RWPE2 (cell line): ENCODE results near the gene GLMP.

Experiments used
- ATAC-seq: fragments of 200-7000 bp; cut with Tn5 transposase; 3 replicates; pipeline ENCODE4 v1.9.1; 2021; ENCODE audit warnings: low read depth
- DNase-seq: peaks from one replicate; pipeline ENCODE4 v3.0.0-alpha.2; 2020; ENCODE audit warnings: low spot score
- H3K27ac ChIP-seq: fragments of 450-650 bp; 2 replicates; pipeline ENCODE4 v1.5.1; 2017; ENCODE audit warnings: mild to moderate bottlenecking; ENCODE audit not compliant: poor library complexity, severe bottlenecking
- H3K27me3 ChIP-seq: fragments of 250-450 bp; sonication (Bioruptor Pico); 2 replicates; pipeline ENCODE4 v1.5.1; 2021; ENCODE audit warnings: mild to moderate bottlenecking, moderate library complexity; ENCODE audit not compliant: insufficient read depth, poor library complexity, severe bottlenecking
- H3K36me3 ChIP-seq: fragments of 250-450 bp; sonication (Bioruptor Pico); 2 replicates; pipeline ENCODE4 v1.5.1; 2020; ENCODE audit warnings: low read depth, mild to moderate bottlenecking, moderate library complexity
- H3K4me1 ChIP-seq: fragments of 250-450 bp; sonication (Bioruptor Pico); 2 replicates; pipeline ENCODE4 v1.5.1; 2021; ENCODE audit warnings: mild to moderate bottlenecking, moderate library complexity; ENCODE audit not compliant: insufficient read depth, poor library complexity, severe bottlenecking
- H3K4me3 ChIP-seq: fragments of 250-450 bp; sonication (Bioruptor Pico); 2 replicates; pipeline ENCODE4 v1.5.1; 2021; ENCODE audit warnings: mild to moderate bottlenecking, moderate library complexity; ENCODE audit not compliant: severe bottlenecking
- H3K9me3 ChIP-seq: fragments of 250-450 bp; sonication (Bioruptor Pico); 2 replicates; pipeline ENCODE4 v1.5.1; 2021; ENCODE audit warnings: mild to moderate bottlenecking, moderate library complexity; ENCODE audit not compliant: severe bottlenecking
- CTCF ChIP-seq: fragments of 450-650 bp; IDR thresholded peaks from one replicate; pipeline ENCODE4 v1.5.1; 2017; ENCODE audit warnings: mild to moderate bottlenecking, moderate library complexity; ENCODE audit not compliant: poor library complexity, severe bottlenecking

GLMP gene

GRCh38 chr1:156289857-156290256 is 5.6 kb downstream of the GLMP start:
- Histone ChIP-seq H3K27ac (no peak overlapping the region), H3K9me3 (no peaks in the 10 kb centered on the region), H3K36me3 (peaks cover 24% of the 10 kb centered on the region), H3K4me1 (no peaks in the 10 kb centered on the region), H3K4me3 (no peak overlapping the region), H3K27me3 (no peaks in the 10 kb centered on the region)
- TF ChIP-seq CTCF = no peak
- no peak for ATAC-seq
- no peak for DNase-seq

GRCh38 chr1:156286061-156286460 is 9.4 kb downstream of the GLMP start:
- Histone ChIP-seq H3K27ac (no peak overlapping the region), H3K27me3 (no peaks in the 10 kb centered on the region), H3K4me1 (peaks cover 11% of the 10 kb centered on the region), H3K9me3 (no peaks in the 10 kb centered on the region), H3K36me3 (peaks cover 27% of the 10 kb centered on the region), H3K4me3 (no peak overlapping the region)
- ATAC-seq = no peak
- DNase-seq = no peak
- TF ChIP-seq CTCF = no peak

- H3K9me3 ChIP-seq = no peaks in the 10 kb centered on the region
- H3K4me3 ChIP-seq = no peak overlapping the region
- TF ChIP-seq CTCF = no peak
- DNase-seq = no peak
- H3K27ac ChIP-seq = peak overlapping the region; percentile 32
- peaks cover 14% of the 10 kb centered on the region for H3K4me1 ChIP-seq
- no peak for ATAC-seq
- H3K36me3 ChIP-seq = peaks cover 34% of the 10 kb centered on the region
- H3K27me3 ChIP-seq = no peaks in the 10 kb centered on the region
Observed at GRCh38 chr1:156285437-156285836, 10.0 kb downstream of the GLMP start.

GRCh38 chr1:156284757-156285156 is 10.7 kb downstream of the GLMP start:
- ATAC-seq (no peak), DNase-seq (no peak)
- no peaks in the 10 kb centered on the region for H3K27me3 ChIP-seq
- H3K4me3 ChIP-seq = peak overlapping the region; percentile 85
- TF ChIP-seq CTCF = no peak
- peaks cover 34% of the 10 kb centered on the region for H3K36me3 ChIP-seq
- peaks cover 14% of the 10 kb centered on the region for H3K4me1 ChIP-seq
- H3K9me3 ChIP-seq = no peaks in the 10 kb centered on the region
- peak overlapping the region; percentile 32 for H3K27ac ChIP-seq

- ATAC-seq (peak; percentile 24; the same call in 1 of the 3 replicates), DNase-seq (no peak)
- Histone ChIP-seq H3K4me3 (peak within 1 kb of the TSS; percentile 85), H3K4me1 (peaks cover 14% of the 10 kb centered on the region), H3K9me3 (no peaks in the 10 kb centered on the region), H3K27me3 (no peaks in the 10 kb centered on the region), H3K27ac (peak within 1 kb of the TSS; percentile 65), H3K36me3 (peaks cover 35% of the 10 kb centered on the region)
- TF ChIP-seq CTCF = no peak
Observed at GRCh38 chr1:156284112-156284511, 11.4 kb downstream of the GLMP start, which contains the start of gene TMEM79. TMEM79 (plus strand) TSS chr1:156284325; CDS start chr1:156285227, 902 bp downstream.
